ENCODE measurements around the gene CXXC4.

CXXC4 gene

GRCh38 chr4:104488151-104488550, 6.5 kb downstream of the CXXC4 start:
- no peak for DNase-seq

GRCh38 chr4:104486716-104487504, 7.8 kb downstream of the CXXC4 start:
- no peak for DNase-seq

- DNase-seq: no peak
Observed at GRCh38 chr4:104475652-104476051, 19.0 kb downstream of the CXXC4 start.

- no peak for DNase-seq
Observed at GRCh38 chr4:104472766-104473165, 21.9 kb downstream of the CXXC4 start.

GRCh38 chr4:104470770-104471169, 23.9 kb downstream of the CXXC4 start:
- no peak for DNase-seq

- DNase-seq: no peak
Observed at GRCh38 chr4:104469794-104470193, 24.9 kb downstream of the CXXC4 start.

- no peak for DNase-seq
Observed at GRCh38 chr4:104465619-104466018, 29.1 kb downstream of the CXXC4 start.

GRCh38 chr4:104465201-104465600, 29.5 kb downstream of the CXXC4 start:
- DNase-seq: no peak

- no peak for DNase-seq
Observed at GRCh38 chr4:104462641-104463040, 32.1 kb downstream of the CXXC4 start.

GRCh38 chr4:104457308-104457981, 37.2 kb downstream of the CXXC4 start:
- DNase-seq: no peak

GRCh38 chr4:104451573-104451972, 43.1 kb downstream of the CXXC4 start:
- DNase-seq: no peak

GRCh38 chr4:104449537-104449936, 45.2 kb downstream of the CXXC4 start:
- DNase-seq: no peak

- no peak for DNase-seq
Observed at GRCh38 chr4:104447294-104447693, 47.4 kb downstream of the CXXC4 start.

- no peak for DNase-seq
Observed at GRCh38 chr4:104446431-104447278, 48.0 kb downstream of the CXXC4 start.

- no peak for DNase-seq
Observed at GRCh38 chr4:104444685-104445084, 50.0 kb downstream of the CXXC4 start.

GRCh38 chr4:104436542-104436941, 58.2 kb downstream of the CXXC4 start:
- no peak for DNase-seq

GRCh38 chr4:104429150-104429741, 65.4 kb downstream of the CXXC4 start:
- DNase-seq: no peak

GRCh38 chr4:104425948-104426347, 68.7 kb downstream of the CXXC4 start:
- DNase-seq: no peak

GRCh38 chr4:104424989-104425388, 69.7 kb downstream of the CXXC4 start:
- DNase-seq: no peak

- DNase-seq: no peak
Observed at GRCh38 chr4:104424475-104424941, 70.2 kb downstream of the CXXC4 start.

- DNase-seq: no peak
Observed at GRCh38 chr4:104421566-104421965, 73.1 kb downstream of the CXXC4 start.

GRCh38 chr4:104420766-104421165, 73.9 kb downstream of the CXXC4 start:
- no peak for DNase-seq
